Smooth muscle cell (in vitro differentiated cells): ENCODE measurements around the gene TGFBR3. TPM values are rescaled to one million over a fixed set of nuclear protein-coding genes. Genes with fewer than 3 reads are reported as not detected.

Experiments
- DNase-seq: peaks from one replicate; lab custom pipeline; 2025; ENCODE audit not compliant: unreplicated experiment; lab: John Stamatoyannopoulos, UW
- H2AFZ ChIP-seq: fragments of 200-600 bp; sonication (generic); 2 replicates; pipeline ENCODE4 v1.6.0; 2016; ENCODE audit warnings: antibody characterized with exemption, low read depth, mild to moderate bottlenecking
- H3F3A ChIP-seq: fragments of 200-600 bp; sonication (generic); 2 replicates; pipeline ENCODE4 v1.6.0; 2017; ENCODE audit warnings: antibody characterized with exemption, low read depth
- H3K27ac ChIP-seq: fragments of 200-600 bp; sonication (generic); 2 replicates; pipeline ENCODE4 v1.5.1; 2016; ENCODE audit warnings: low read depth, mild to moderate bottlenecking
- H3K27me3 ChIP-seq: fragments of 200-600 bp; sonication (generic); 2 replicates; pipeline ENCODE4 v1.6.1; 2016; ENCODE audit warnings: low read depth, mild to moderate bottlenecking
- H3K36me3 ChIP-seq: fragments of 200-600 bp; sonication (generic); 2 replicates; pipeline ENCODE4 v1.5.1; 2016; ENCODE audit warnings: low read depth
- H3K4me1 ChIP-seq: fragments of 200-600 bp; sonication (generic); 2 replicates; pipeline ENCODE4 v1.5.1; 2016; ENCODE audit warnings: low read depth
- H3K4me2 ChIP-seq: fragments of 200-600 bp; sonication (generic); 2 replicates; pipeline ENCODE4 v1.6.0; 2016; ENCODE audit warnings: mild to moderate bottlenecking
- H3K4me3 ChIP-seq: fragments of 200-600 bp; sonication (generic); 2 replicates; pipeline ENCODE4 v1.5.1; 2016; ENCODE audit warnings: mild to moderate bottlenecking
- H3K79me2 ChIP-seq: fragments of 200-600 bp; sonication (generic); 2 replicates; pipeline ENCODE4 v1.6.0; 2016; ENCODE audit warnings: low read depth, mild to moderate bottlenecking
- H3K9ac ChIP-seq: fragments of 200-600 bp; sonication (generic); 2 replicates; pipeline ENCODE4 v1.6.0; 2016; ENCODE audit warnings: low read depth
- H3K9me3 ChIP-seq: fragments of 200-600 bp; sonication (generic); replicated peaks from 2 replicates; pipeline ENCODE4 v1.5.1; 2016; ENCODE audit warnings: low read depth
- H4K20me1 ChIP-seq: fragments of 200-600 bp; sonication (generic); 2 replicates; pipeline ENCODE4 v1.6.0; 2016; ENCODE audit warnings: low read depth
- CTCF ChIP-seq: fragments of 200-600 bp; sonication (generic); IDR thresholded peaks from 2 replicates; pipeline ENCODE4 v1.5.1; 2017; ENCODE audit warnings: borderline replicate concordance, mild to moderate bottlenecking, antibody characterized with exemption; ENCODE audit not compliant: insufficient read depth, poor library complexity, severe bottlenecking
- WGBS: methylation state at CpG from one replicate; pipeline ENCODE4 v1.1.7; 2016; ENCODE audit warnings: low lambda C conversion rate; 5-methylcytosine and 5-hydroxymethylcytosine counted together
- polyA plus RNA-seq: library from polyadenylated mRNA; unstranded; fragments of >200 nt; fragmentation: Nextera tagmentation; extraction: Ambion mirVana; gene quantifications from 2 replicates; pipeline ENCODE4 v1.2.1, GENCODE V29; 2016
- total RNA-seq: library from RNA; depleted of rRNA; stranded (reverse); fragments of >200 nt; gene quantifications from 2 replicates; pipeline ENCODE4 v1.2.3, GENCODE V29; 2014

The TGFBR3 gene
- total and polyA plus RNA-seq, 2 experiments from 2014 or later: 68.3 to 112 TPM

- Histone ChIP-seq H3K9ac (no peak overlapping the region), H3K4me2 (no peak overlapping the region), H3F3A (peaks cover 3% of the 10 kb centered on the region), H3K36me3 (no peaks in the 10 kb centered on the region), H3K27me3 (no peaks in the 10 kb centered on the region), H3K9me3 (no peaks in the 10 kb centered on the region), H2AFZ (no peak overlapping the region), H3K4me3 (no peak overlapping the region), H3K4me1 (no peaks in the 10 kb centered on the region), H4K20me1 (no peaks in the 10 kb centered on the region), H3K79me2 (no peaks in the 10 kb centered on the region), H3K27ac (no peak overlapping the region)
- no peak for DNase-seq
- 73% methylated on average over 5 of the region's 5 CpGs for WGBS
- no peak for TF ChIP-seq CTCF
These were observed 230.0 kb downstream of the TGFBR3 start for GRCh38 chr1:91655912-91656449.

- H3K79me2 ChIP-seq: no peaks in the 10 kb centered on the region
- H3K4me1 ChIP-seq: no peaks in the 10 kb centered on the region
- no peak for DNase-seq
- no peak overlapping the region for H3K4me2 ChIP-seq
- no peak overlapping the region for H3K4me3 ChIP-seq
- H3K9me3 ChIP-seq: no peaks in the 10 kb centered on the region
- H3K9ac ChIP-seq: no peak overlapping the region
- no peaks in the 10 kb centered on the region for H3K36me3 ChIP-seq
- no peak for TF ChIP-seq CTCF
- no peaks in the 10 kb centered on the region for H4K20me1 ChIP-seq
- WGBS: 95% methylated on average over 1 of the region's 1 CpG
- no peaks in the 10 kb centered on the region for H3K27me3 ChIP-seq
- H3K27ac ChIP-seq: no peak overlapping the region
- H2AFZ ChIP-seq: no peak overlapping the region
- peaks cover 8% of the 10 kb centered on the region for H3F3A ChIP-seq
These were observed 232.8 kb downstream of the TGFBR3 start for GRCh38 chr1:91653183-91653582.

GRCh38 chr1:91651661-91652071 is 234.3 kb downstream of the TGFBR3 start:
- TF ChIP-seq CTCF: no peak
- H3K9me3 ChIP-seq: no peaks in the 10 kb centered on the region
- H3K9ac ChIP-seq: no peak overlapping the region
- no peaks in the 10 kb centered on the region for H3K79me2 ChIP-seq
- H4K20me1 ChIP-seq: no peaks in the 10 kb centered on the region
- no peak overlapping the region for H3K4me2 ChIP-seq
- DNase-seq: no peak
- H3K4me3 ChIP-seq: no peak overlapping the region
- peaks cover 8% of the 10 kb centered on the region for H3F3A ChIP-seq
- WGBS: 66% methylated on average over 5 of the region's 5 CpGs
- no peak overlapping the region for H2AFZ ChIP-seq
- H3K27ac ChIP-seq: peak overlapping the region; percentile 78
- no peaks in the 10 kb centered on the region for H3K4me1 ChIP-seq
- no peaks in the 10 kb centered on the region for H3K27me3 ChIP-seq
- H3K36me3 ChIP-seq: no peaks in the 10 kb centered on the region

GRCh38 chr1:91651243-91651642 is 234.7 kb downstream of the TGFBR3 start:
- TF ChIP-seq CTCF: no peak
- no peak overlapping the region for H3K9ac ChIP-seq
- no peaks in the 10 kb centered on the region for H3K36me3 ChIP-seq
- H3K27ac ChIP-seq: peak overlapping the region; percentile 78
- peaks cover under 1% of the 10 kb centered on the region for H3K4me1 ChIP-seq
- WGBS: 90% methylated on average over 4 of the region's 4 CpGs
- H2AFZ ChIP-seq: no peak overlapping the region
- H3K9me3 ChIP-seq: no peaks in the 10 kb centered on the region
- no peaks in the 10 kb centered on the region for H4K20me1 ChIP-seq
- no peak overlapping the region for H3K4me2 ChIP-seq
- H3K4me3 ChIP-seq: no peak overlapping the region
- no peaks in the 10 kb centered on the region for H3K79me2 ChIP-seq
- no peaks in the 10 kb centered on the region for H3K27me3 ChIP-seq
- peaks cover 8% of the 10 kb centered on the region for H3F3A ChIP-seq
- DNase-seq: no peak
